Small intestine (tissue), 7 donors: ENCODE data around the gene PCBP3. TPM values are rescaled to one million over a fixed set of nuclear protein-coding genes. Genes with fewer than 3 reads are reported as not detected.

Source experiments
- DNase-seq, 2 donors: peaks; one replicate each; pipeline versions ENCODE4 v3.0.0 to v3.0.0-alpha.2; 2013
- FAIRE-seq: peaks from 2 replicates; lab custom pipeline; 2012; peaks lifted over from hg19 to GRCh38; lab: Jason Lieb, UNC
- H3K27ac ChIP-seq, 3 donors: one replicate each; pipeline ENCODE4 v1.5.1; 2013; ENCODE audit warnings: low read length in 2 of 3, mild to moderate bottlenecking in 2 of 3, control low read depth in 1 of 3, inconsistent platforms in 1 of 3, low read depth in 1 of 3, moderate library complexity in 1 of 3
- H3K27me3 ChIP-seq, 3 donors: one replicate each; pipeline ENCODE4 v1.6.1; 2013; ENCODE audit warnings: low read length in 3 of 3, inconsistent platforms in 1 of 3; ENCODE audit not compliant: control insufficient read depth in 3 of 3, insufficient read depth in 3 of 3
- H3K36me3 ChIP-seq, 3 donors: one replicate each; pipeline ENCODE4 v1.6.1; 2013; ENCODE audit warnings: low read length in 3 of 3, inconsistent platforms in 1 of 3, low read depth in 1 of 3, mild to moderate bottlenecking in 1 of 3, moderate library complexity in 1 of 3; ENCODE audit not compliant: control insufficient read depth in 3 of 3, insufficient read depth in 2 of 3
- H3K4me1 ChIP-seq, 3 donors: one replicate each; pipeline ENCODE4 v1.6.1; 2013; ENCODE audit warnings: low read length in 2 of 3, inconsistent platforms in 1 of 3, low read depth in 1 of 3, mild to moderate bottlenecking in 1 of 3, moderate library complexity in 1 of 3; ENCODE audit not compliant: control insufficient read depth in 3 of 3, insufficient read depth in 2 of 3
- H3K4me3 ChIP-seq, 3 donors: one replicate each; pipeline ENCODE4 v1.5.1; 2013; ENCODE audit warnings: low read length in 3 of 3, control low read depth in 1 of 3, inconsistent platforms in 1 of 3, low read depth in 1 of 3, mild to moderate bottlenecking in 1 of 3, moderate library complexity in 1 of 3
- H3K9me3 ChIP-seq, 2 donors: one replicate each; pipeline ENCODE4 v1.6.1; 2013; ENCODE audit warnings: low read depth in 1 of 2, low read length in 1 of 2; ENCODE audit not compliant: control insufficient read depth in 2 of 2, insufficient read depth in 1 of 2
- WGBS, 3 donors: extraction: QIAGEN DNeasy Blood & Tissue Kit; methylation state at CpG; one replicate each; pipeline ENCODE4 v1.1.7; 2013; 5-methylcytosine and 5-hydroxymethylcytosine counted together
- polyA plus RNA-seq, 4 donors: library from polyadenylated mRNA; stranded (reverse) in 3 of 4; unstranded in 1 of 4; fragments of 200-250 nt in 3 of 4; fragments of 120-200 nt in 1 of 4; gene quantifications; one replicate each; pipeline versions ENCODE4 v1.2.1 to v1.2.3, GENCODE V29; 2013
- donor health status: healthy with polysubstance abuse.
- donor health status: control.
- donor health status: control.
- donor health status: Bipolar disorder and iron deficiency.
- donor health status: healthy.

Gene PCBP3
- polyA plus RNA-seq, 4 donors = 0.81 to 8.2 (median 1.0) TPM; not detected in 1

DNA sequence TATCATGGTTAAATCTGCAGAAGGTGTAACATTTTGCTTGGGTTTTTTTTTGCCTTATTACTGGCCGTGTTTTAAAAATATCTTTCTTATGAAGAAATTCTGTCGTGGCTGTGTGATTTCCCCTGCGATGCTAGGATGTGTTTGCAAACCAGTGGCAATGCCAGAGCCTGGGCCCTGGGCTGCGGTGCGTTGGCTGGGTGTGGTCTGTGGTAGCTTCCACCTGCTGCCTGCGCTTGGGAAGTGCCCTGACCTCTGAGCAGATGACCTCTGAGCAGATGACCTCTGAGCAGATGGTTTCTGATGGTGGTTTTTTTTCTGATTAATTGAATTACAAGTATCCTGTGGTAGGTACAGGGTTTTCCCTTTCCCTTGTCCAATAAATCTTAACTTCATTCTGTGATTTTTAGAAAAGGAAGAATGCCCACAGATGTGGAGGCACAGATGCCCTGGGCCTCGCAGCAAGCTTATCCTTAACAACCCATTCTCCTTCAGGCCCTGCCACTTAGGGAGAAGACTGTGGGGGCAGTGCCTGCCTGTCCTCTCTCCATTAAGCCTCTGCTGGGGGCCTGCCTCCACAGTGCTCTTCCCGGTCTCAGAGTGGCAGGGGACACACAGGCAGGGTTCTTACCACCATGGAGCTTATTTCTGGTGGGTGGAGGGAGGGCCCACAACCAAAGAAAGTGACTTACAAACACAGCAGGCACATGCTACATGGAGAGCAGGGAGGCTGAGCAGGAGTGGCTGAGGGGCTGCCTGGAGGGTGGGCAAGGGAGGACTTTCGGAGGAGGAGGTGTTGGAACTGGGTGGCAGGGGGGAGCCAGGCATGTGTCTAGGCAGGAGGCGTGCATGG lies 81.7 kb downstream of the PCBP3 start:
- DNase-seq (no peak), FAIRE-seq (no peak)
- Histone ChIP-seq H3K36me3 (no peaks in the 10 kb centered on the region), H3K4me3 (no peak overlapping the region), H3K4me1 (no peaks in the 10 kb centered on the region), H3K9me3 (no peaks in the 10 kb centered on the region), H3K27ac (no peak overlapping the region), H3K27me3 (no peaks in the 10 kb centered on the region)
- 76 to 86% (median 79%) methylated on average over 10 of the region's 10 CpGs for WGBS, 3 donors

DNA sequence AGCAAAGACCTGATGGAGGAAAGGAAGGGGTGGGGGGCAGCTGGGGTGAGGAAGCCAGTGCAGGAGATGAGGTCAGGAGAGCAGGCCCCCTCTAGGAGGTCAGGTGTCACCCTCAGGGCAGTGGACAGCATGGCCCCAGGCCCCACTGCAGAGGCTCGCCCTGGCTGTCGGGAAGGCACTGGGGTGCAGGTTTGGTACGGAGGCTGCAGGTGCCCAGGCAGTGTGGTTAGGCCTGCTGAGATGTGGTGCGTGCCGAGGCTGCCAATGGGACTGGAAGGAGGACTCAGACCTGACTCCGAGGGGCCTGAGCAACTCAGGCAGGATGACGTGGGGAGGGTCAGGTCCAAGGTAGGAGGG lies 82.3 kb downstream of the PCBP3 start:
- no peak for DNase-seq
- no peak overlapping the region for H3K27ac ChIP-seq
- H3K9me3 ChIP-seq = no peaks in the 10 kb centered on the region
- FAIRE-seq = no peak
- H3K27me3 ChIP-seq = no peaks in the 10 kb centered on the region
- no peaks in the 10 kb centered on the region for H3K4me1 ChIP-seq
- no peak overlapping the region for H3K4me3 ChIP-seq
- 76 to 84% (median 80%) methylated on average over 6 to 7 of the region's 7 CpGs for WGBS, 3 donors
- no peaks in the 10 kb centered on the region for H3K36me3 ChIP-seq

GRCh38 chr21:45726438-45726837 lies 82.9 kb downstream of the PCBP3 start:
- FAIRE-seq (no peak), DNase-seq (no peak)
- Histone ChIP-seq H3K36me3 (no peaks in the 10 kb centered on the region), H3K9me3 (no peaks in the 10 kb centered on the region), H3K4me1 (no peaks in the 10 kb centered on the region), H3K27ac (no peak overlapping the region), H3K4me3 (no peak overlapping the region), H3K27me3 (no peaks in the 10 kb centered on the region)
- 86 to 95% (median 90%) methylated on average over 9 to 10 of the region's 10 CpGs for WGBS, 3 donors

DNA sequence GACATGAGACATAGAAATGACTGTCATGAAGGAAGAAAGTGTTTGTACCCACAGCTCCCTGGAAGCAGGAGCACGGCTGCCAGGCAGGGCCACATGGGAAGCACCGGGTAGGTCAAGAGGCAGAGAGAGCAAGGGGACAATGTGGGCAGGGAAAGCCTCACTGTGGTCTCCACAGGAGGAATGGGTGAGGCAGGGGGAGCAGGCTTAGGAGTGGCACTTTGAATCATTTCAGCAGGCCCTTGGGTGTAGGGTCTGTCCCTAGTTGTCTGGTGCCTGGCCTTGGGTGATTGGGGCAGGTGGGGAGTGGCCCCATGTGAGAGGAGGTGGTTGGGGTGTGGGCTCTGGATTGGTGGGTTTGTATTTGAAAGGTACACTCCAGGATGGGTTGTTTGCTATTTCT lies 83.9 kb downstream of the PCBP3 start:
- DNase-seq = no peak
- H3K27me3 ChIP-seq = no peaks in the 10 kb centered on the region
- FAIRE-seq = no peak
- no peak overlapping the region for H3K27ac ChIP-seq
- no peaks in the 10 kb centered on the region for H3K36me3 ChIP-seq
- peaks cover 0 to under 1% of the 10 kb centered on the region in 2 donors for H3K9me3 ChIP-seq
- no peaks in the 10 kb centered on the region for H3K4me1 ChIP-seq
- 69 to 82% (median 75%) methylated on average over 2 of the region's 2 CpGs for WGBS, 3 donors
- H3K4me3 ChIP-seq = no peak overlapping the region

- DNase-seq (no peak), FAIRE-seq (no peak)
- Histone ChIP-seq H3K4me3 (no peak overlapping the region), H3K9me3 (peaks cover 0 to 2% of the 10 kb centered on the region in 2 donors), H3K27ac (no peak overlapping the region), H3K36me3 (no peaks in the 10 kb centered on the region), H3K27me3 (no peaks in the 10 kb centered on the region), H3K4me1 (no peaks in the 10 kb centered on the region)
- 81 to 89% (median 85%) methylated on average over 14 of the region's 14 CpGs for WGBS, 3 donors
Measured at GRCh38 chr21:45735259-45736000, 91.9 kb downstream of the PCBP3 start.

DNA sequence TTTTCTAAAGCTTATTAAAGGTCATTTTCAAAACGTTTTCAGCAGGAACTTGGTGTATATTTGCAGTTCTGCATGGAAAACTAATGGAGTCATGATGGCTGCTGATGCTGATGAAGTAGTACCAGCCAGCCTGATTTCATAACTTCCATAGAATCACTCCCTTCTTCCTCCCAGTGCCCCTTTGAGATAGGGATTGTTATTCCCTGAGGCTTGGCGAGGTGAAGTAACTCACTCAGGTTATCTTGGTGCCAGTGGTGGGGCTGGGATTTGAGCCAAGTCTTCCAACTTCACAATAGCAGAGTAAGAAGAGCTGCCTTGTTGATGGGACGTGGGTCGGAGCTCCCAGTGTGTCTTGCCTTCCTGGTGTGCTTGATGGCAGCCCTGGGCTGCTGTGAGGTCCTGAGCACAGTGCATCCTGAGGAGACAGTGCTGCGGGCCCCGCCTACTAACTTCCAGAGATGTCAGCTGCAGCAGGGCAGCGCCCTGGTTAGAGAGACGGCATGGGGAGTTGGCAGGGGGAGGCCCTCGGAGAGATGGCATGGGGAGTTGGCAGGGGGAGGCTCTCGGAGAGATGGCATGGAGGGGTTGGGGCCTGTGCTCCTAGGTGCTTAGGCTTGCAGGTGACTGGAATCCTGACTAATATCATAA lies 92.6 kb downstream of the PCBP3 start:
- H3K4me3 ChIP-seq = no peak overlapping the region
- peaks cover 0 to 2% of the 10 kb centered on the region in 2 donors for H3K9me3 ChIP-seq
- H3K27ac ChIP-seq = no peak overlapping the region
- no peak for DNase-seq
- no peaks in the 10 kb centered on the region for H3K36me3 ChIP-seq
- no peaks in the 10 kb centered on the region for H3K4me1 ChIP-seq
- 48 to 69% (median 57%) methylated on average over 10 of the region's 10 CpGs for WGBS, 3 donors
- H3K27me3 ChIP-seq = no peaks in the 10 kb centered on the region
- FAIRE-seq = no peak

DNA sequence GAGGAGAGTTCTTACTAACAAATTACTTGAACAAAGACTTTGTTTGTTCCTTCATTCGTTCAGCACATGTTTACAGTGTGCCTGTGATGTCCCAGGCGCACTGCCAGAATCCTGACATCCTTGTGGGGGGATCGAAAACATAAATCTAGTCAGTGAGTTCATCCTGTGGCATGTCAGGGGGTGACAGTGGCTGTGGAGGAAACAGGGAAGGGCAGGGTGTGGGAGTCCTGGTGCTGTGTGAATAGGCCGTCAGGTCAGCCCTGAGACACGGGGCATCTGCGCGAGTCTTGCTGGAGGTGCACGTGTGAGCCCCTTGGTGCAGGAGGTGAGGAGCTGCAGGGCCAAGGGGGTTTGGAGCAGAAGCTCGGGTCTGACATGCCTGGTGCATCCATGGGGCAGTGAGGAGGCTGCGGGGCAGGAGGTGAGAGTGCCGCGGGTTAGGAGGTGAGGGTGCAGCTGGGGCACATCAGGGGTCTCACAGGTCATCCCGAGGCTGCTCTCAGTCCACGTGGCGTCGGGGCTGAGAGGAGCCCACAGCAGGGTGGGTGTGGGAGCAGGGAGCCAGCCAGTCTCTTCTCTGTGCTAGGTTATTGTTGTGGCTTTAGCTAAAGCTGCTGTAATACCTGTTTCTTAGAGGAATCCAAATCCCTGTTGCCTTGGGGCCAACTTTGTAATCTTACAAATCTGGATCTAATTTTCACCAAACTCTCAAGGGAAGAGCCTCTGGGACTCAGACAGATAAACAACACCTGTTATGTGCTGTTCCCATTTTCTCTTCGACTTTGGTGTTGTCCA lies 93.4 kb downstream of the PCBP3 start:
- Histone ChIP-seq H3K4me3 (no peak overlapping the region), H3K9me3 (peaks cover 0 to 2% of the 10 kb centered on the region in 2 donors), H3K36me3 (no peaks in the 10 kb centered on the region), H3K27ac (no peak overlapping the region), H3K27me3 (no peaks in the 10 kb centered on the region), H3K4me1 (no peaks in the 10 kb centered on the region)
- DNase-seq = no peak
- no peak for FAIRE-seq
- WGBS, 3 donors = 67 to 76% (median 68%) methylated on average over 17 of the region's 17 CpGs
